CD4-positive, alpha-beta T cell treated with Interleukin-6 at 100 ng/mL for 8 hours (primary cell): ENCODE measurements around the gene SNCB.

ENCODE experiments used
- DNase-seq: peaks from one replicate; pipeline ENCODE4 v3.0.0-alpha.2; 2020; ENCODE audit warnings: mixed read lengths, low spot score

The SNCB gene

DNA sequence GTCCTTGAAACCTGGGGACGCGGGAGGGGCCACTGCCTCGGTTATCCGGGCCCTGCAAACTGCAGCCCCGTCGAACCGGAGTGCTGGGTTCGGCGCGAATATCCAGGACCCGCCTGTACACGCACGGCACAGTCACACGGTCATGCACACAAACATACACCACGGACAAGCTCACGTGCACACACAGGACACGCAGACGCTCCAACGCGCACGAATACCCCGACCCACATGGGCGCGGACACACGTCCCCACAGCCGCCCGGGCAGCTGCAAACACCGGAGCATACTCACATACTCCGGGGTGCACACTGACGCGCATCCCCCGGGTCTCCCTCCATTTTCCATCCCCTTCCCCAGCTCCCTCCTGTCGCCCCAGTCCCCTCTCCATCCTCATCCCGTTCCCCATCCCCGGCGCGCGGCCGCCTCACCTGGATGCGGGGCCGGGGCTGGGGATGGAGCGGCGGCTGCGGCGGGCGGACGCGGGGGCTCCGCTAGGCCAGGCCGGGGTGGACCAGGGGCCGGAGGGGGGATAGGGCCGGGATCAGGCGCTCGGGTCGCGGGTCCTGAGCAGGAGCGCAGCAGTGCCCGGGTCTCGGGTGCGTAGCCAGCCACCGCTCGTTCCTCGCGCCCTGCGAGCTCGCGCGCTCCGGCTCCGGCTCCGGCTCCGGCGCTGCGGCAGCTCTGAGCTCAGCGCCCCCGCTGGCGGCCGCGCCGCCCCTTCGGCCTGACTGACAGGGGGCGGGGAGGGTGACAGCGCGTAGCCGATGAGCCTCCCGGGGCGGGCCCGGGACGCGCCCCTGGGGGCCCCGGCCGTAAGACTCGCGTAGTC, at the start of gene SNCB, which contains the start of gene EIF4E1B:
TSS of gene SNCB (minus strand) at position 682 of the 828 bp plus-strand sequence. CDS start 880 bp downstream, outside the sequence.
TSS of gene EIF4E1B (plus strand) at position 823 of the 828 bp plus-strand sequence. CDS start 12,113 bp downstream, outside the sequence.
- no peak for DNase-seq

DNA sequence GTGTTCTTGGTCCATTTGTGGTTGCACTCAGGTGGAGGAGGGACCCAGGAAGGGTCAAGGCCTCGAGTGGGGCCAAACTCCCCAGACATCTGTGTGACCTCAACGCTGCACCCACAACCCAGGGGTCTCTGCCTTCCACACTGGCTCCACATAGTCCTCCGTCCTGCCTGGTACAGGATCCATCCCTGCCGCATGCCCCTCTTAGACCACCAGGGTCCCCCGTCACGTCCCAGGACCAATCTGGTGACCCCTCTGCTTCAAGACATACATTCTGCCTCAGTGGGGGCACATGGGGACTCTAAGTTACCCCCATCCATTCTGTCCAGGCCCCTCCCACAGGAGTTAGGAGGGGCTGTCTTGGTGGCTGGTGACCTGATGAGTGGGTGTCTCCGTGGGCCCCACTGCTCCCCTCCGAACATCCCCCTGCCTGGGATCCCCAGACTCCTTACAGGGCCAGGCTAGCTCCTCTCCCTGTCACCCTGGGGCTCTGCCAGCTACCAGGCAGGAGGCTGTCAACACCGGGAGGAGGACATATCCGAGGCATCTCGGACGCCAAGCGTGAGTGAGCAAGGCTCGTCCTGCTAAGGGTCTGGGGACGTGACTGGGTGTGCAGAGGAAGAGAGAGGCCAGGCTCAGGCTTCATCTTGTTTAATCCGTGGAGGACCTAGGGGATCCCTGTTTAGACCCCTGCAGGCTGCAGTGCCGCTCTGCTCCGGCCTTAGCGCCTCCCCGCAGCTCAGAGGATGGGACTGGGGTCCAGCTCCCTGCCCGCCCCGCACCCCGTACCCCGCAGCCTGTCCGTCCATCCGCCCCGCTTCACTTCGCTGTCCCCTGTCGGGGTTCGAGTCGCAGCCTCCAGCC, 49.3 kb upstream of the SNCB start:
- no peak for DNase-seq

DNA sequence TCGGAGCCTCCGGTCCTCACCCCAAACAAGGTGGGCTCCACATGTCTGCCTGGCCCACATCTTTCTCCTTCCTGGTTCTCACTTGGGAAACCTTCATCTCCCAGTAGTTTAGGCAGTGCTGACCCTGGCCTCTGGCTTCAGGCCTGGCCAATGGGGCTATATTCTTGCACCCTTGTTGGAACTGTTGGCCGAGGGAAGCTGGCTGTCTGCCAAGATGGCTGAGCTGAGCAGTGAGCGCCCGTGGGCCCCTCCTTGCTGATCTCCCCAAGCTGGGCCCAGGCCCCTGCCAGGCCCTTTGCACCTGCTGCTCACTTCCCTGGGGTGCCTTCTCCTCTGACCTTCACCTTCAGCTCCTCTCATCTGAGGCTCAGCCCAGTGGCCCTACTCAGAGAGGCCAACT, 48.2 kb upstream of the SNCB start:
- no peak for DNase-seq

DNA sequence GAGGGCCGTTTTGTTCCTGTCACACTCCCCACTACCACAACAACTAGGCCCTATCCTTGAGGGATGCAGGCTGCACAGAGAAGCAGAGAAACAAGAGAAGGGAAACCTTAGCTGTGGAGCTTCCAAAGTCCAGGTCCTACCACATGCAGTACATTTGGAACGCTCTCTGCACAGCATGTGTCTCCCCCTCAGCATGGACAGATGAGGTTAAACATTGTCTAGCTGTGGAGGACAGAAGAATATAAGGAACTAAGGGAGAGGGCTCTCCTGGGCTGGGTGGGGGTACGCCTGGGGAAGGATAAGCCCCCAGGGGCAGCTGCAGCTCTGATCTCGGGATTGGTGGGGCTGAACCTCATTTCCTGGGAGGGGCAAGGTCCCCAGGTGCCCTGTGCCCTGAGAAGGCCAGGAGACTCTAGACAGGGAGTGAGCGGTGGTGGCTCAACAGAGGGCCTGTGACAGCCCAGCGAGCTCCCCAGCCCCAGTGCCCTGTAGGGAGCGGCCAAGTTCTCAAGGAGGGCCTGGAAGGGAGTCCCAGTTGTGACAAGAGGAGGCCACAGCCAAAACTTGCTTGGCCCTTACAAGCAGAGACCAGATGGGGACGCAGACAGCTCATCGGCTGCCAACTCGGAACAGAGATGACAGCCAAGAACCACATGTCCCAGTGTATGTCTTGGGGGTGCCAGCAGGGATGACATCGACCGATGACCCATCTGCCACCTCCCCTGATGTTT, 47.0 kb upstream of the SNCB start:
- DNase-seq: no peak

DNA sequence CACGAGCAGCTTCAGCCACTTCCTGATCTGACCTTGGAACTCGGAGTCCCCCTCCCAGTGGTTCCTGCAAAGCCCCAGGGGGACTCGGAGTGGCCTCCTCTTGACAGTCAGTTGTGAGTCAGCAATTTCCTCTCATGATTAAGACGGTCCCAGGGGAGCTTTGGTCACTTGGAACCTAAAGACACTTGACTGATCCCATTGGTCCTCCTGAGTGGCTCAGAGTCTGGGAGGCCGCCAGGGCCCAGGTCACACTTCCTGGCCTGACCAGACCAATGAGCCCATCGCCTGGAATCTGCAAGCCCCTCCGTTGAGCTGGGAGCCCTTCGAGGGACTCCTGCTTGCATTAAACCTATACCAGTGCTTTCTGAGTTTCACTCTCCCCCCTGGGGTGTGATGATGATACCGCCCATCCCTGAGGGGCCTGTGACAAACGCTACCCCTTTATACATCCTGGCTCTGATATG, 46.1 kb upstream of the SNCB start:
- no peak for DNase-seq

DNA sequence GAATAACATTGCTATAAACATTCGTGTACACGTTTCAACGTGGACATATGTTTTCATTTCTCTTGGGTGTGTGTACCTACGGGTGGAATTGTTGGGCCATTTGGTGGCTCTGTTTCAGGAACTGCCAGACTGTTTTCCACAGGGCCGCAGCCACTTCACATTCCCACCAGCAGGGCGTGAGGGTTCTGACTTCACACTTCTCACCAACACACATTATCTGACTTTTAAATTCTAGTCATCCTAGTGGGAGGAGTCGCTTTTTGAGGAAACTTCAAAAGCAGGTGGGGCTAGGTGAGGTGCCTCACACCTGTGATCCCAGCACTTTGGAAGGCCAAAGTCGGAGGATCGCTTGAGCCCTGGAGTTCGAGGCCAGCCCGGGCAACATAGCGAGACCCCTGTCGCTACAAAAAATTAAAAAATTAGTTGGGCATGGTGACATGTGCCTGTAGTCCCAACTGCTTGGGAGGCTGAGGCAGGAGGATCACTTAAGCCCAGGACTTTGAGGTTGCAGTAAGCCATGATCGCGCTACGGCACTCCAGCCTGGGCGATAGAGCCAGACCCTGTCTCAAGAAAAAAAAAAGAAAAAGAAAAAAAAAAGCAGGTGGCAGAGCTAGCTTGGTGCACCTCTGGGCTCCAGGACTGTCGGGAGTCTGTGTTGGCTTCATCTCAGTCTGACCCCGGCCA, 45.5 kb upstream of the SNCB start:
- DNase-seq: no peak

DNA sequence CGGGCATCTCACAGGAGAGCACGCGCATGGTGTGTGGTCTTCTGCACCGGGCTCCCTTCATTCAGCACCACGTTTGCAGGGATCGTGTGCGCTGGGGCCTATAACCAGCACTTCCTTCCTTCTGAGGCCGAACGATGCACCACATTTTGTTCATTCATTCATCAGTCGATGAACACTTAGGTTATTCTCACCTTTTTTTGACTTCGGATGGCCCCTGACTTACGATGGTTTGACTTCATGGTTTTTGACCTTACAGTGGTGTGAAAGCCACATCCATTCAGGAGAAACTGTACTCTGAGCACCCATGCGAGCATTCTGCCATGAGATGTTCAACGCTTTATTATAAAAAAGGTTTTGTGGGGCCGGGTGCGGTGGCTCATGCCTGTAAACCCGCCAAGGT, 44.5 kb upstream of the SNCB start:
- DNase-seq: no peak

DNA sequence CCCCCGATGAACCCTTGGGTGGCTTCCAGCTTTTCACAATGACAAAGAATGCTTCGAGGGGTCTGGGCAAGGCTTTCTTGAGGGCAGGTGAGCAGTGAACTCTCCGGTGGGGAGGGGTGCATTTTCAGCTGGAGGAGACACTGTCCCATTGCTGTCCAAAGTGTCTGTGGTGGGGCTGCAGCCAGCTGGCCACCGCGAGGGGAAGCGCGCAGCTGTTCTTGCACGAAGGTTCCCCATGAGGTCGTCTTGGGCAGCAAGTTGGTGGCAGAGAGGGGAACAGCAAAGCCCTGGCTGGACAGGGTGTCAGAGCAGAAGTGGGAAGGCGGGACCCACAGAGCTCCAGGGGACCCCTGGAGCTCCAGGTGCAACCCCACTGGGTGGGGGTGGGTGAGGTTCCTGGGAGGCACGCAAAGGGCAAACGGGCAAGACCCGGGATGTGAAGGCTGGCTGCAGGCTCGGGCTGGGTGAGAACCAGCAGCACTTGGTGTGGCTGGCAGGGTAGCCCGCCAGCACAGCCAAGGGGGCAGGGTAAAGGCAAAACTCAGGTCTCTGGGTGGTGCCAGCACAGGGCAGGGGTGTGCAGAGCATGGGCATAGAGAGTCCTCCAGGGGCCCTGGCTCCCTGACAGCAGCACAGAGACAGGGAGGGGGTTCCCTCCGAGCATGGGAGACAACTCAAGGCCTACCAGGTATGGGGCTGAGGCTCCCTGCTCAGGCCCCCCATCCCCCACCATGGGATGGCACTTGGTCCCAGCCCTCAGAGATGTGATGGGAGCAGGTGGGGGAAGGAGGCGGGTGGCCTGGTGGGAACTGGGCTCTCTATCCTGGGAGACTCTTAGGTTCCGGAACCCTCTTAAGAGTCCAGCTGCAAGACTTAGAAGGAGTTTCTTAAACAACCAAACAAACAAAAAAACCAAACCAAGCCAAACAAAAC, 43.6 kb upstream of the SNCB start:
- DNase-seq: no peak

DNA sequence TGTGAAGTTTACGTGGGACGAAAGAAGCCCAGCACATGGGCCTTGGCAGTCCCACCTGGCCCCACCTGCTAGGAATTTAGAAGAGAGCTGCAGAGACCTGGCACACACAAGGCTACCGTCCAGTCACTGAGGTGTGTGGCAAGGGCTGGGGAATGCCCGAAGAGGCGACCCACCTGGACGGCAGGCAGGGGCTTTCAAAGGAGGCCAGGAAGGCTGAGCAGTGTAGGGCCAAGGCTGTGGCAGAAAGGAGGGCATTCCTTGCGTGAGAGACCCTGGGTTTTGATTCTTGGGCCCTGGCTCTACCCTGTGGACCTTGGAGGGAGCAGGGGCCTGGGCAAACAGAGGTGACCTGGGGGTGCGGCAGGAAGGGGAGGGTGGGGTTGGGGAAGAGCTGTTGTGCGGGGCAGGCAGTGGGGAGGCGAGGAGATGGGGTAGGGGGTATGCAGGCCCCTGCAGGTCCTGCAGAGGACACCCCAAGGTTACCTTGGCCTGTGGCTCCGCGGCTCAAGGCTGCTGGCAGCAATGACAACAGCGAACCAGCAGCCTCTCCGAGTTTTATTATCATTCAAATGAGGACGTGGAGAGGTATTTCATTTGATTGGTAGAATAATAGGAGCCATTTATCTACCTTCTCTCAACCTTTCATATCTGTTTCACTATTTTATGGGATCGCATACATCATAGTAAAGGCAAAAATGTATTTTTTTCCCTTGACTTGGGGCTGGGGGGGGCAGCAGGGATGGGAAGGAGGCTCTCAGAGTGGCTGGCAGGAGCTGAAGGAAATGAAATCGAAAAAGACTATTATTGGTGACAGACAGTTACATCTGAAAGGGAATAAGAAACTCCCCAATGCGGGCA, 41.8 kb upstream of the SNCB start:
- no peak for DNase-seq

DNA sequence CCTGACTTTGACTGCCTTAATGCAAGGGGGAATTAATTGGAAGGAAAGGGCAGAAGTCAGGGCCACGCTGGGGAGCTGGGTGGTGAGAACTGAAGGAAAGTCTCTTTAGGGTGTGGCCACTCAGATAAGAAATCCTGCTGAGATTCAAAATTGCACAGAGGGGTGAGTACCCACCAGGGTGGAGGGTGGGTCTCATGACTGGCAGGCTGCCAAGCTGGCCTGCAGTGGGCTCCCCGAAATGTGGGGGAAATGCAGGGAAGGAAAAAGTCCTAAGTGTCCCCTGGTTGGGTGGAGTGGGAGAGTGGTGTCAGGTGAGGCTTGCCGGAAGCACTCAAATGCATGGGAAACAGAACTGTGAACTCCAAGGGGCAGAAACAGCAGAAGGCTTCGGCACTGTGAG, 41.1 kb upstream of the SNCB start:
- no peak for DNase-seq

DNA sequence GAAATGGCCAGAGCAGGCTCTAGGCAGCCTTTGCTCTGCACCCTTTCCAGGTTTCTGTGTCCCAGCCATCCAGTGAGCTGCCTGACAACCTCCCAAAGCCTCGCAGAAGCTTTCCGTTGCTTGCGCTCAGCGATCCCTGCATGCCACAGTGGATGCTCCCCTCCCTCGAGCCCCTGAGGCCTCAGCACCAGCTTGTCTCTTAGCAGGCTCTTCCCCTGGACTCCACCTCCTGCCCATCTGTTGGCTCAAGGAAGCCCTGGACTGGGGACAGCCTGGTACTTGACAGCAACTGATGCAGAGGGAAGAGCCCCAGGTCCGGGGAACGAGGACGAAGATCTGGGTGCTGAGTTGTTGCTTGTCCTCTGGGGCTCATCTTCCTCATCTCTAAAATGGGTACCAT, 40.1 kb upstream of the SNCB start:
- no peak for DNase-seq

DNA sequence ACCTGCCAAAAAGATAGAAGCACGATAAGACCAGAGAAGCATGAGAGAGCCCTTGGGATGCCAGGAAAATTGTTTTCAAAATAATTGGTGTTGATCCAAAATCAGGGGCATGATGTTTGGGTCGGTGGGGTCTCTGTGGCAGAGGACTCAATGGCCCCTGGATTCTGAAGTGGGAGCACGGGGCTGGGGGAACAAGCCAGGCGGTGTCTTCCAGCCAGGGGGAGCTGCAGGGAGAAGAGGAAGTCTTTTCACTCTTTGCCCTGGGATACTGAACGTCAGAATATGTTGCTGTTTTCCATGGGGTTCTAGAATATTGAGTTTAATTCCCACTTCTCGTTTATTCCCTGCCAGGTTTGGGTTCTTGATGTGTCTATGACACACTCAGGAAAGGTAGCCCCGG, 37.3 kb upstream of the SNCB start:
- DNase-seq: no peak

DNA sequence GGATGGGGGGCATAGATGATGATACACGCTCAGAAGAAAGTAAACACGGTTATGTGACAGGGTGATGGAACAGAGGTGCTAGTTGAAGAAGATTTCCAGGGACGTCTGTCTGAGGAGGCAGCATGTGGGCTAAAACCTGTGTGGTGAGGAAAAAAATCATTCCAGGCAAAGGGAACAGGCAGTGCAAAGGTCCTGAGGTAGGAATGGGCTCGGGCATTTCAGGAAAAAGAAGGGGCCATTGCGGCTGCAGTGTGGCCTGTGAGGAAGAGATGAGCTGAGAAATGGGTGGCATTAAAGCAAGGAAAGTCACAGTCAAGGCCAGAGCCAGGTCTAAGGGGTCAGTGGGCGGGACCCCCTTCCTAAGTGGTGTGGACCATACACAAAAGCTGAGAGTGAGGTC, 35.2 kb upstream of the SNCB start:
- DNase-seq: no peak

DNA sequence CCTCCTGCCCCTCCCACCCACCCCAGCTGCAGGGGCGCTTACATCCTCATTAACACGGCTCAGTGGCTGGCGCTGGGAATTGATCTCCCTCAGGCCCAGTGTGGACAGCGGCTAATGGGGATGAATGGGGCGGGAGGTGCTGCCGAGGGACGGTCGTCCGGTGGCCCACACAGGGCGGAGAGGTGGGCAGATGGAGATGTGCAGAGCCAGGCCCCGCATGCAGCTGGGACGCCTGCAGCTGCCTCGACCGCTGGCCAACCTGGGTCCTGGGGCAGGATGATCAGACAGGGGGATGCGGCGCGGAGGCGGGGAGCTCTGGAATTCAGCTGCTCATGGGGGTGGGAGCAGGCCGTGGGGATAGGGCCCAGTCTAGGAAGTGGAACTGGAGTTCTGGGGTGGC, 34.6 kb upstream of the SNCB start:
- no peak for DNase-seq

DNA sequence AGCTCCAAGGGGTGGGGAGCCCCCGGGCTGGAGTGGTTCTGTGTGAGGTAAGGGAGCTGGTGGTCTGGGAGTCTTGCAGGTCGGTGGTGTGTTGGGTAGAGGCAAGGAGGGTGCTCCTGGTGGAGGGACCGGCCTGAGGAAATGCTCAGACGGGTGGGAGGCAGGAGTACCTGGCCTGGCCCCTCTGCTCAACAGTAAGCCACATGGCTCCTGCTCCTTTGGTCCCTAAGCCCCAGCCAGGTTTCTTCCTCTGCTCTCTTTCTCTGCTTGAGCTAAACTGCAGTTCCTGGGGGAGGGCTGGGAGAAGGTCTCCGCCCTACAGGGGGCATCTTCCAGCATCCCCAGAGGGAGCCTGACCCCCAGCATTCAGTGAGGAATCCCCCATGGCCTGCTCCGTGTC, 34.1 kb upstream of the SNCB start:
- DNase-seq: no peak

DNA sequence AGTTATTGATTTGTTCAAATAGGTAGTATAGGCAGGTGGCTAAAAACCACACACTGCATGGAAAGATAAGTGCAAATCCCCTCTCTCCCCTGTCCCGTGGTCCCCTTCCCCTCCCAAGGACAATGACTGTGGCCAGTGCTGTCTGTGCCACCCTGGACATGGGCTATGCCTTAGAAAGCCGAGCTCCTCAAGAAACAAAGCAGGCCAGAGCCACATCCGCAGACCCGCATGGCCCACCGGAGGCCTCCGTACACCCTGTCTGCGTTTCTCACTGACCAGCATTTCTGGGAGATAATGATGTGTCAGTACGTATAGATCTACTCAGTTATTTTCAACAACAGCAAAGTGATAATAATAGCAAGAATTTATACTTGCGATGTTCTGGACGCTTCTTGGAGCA, 33.2 kb upstream of the SNCB start:
- DNase-seq: no peak

DNA sequence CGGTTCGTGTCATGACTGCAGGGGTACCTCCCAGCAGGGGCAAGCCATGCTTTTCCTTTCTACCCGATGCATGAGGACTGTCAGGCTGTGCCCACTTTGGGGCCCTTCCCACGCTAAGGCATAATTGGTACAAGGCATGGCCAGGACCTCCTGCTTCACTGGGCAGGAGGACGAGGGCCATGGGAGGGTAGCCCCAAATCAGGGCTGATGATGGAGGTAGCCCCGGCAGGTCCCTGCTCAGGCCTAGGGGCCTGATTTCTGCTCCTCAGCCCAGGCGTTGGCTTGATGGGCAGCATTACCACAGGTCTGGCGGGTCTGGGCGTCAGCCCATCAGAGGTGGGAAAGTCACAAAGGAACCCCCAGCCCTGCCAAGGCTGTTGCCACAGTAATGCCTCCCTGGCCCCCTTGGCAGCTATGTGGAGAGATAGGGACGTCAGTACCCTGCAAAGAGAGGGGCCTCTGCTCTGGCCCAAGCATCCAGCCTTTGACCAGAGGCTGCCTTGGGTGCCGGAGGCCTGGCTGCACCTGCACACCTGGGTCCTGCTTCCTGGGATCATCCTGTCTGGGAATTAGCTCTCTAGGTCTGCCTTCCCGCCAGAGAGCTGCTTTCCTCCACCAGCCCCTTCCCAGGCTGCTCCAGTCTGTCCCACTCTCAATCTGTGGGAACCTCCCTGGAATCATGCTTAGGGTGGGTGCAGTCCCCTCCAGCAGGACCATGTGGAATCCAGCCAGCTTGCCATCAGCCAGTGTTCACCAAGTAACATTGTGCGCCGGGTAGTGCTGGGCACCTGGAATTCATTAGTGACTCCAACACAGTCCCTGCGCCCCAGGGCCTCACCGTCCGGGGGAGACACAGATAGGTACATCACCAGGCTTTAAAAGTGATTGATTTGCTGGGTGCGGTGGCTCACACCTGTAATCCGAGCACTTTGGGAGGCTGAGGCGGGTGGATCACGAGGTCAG, 32.3 kb upstream of the SNCB start:
- DNase-seq: no peak

DNA sequence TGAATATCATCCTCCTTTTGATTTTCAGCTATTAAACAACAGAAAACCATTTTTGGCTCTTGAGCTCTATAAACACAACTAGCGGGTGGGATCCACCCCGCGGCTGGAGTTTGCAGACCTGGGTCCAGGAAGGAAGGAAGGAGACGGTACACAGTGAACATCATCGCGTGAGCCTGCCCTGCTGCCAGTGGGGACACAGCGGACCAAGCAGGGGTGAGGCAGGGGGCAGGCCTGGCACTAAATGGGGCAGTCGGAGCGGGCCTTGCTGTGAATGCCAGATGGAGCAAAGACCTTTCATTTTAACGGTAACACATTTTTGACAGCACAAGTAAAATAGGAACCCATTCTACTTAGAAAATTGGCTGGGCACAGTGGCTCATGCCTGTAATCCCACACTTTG, 31.3 kb upstream of the SNCB start:
- DNase-seq: no peak
